AG10803 (cell line): Measurements from ENCODE around the gene MKLN1.

ENCODE experiments used
- DNase-seq: peaks from one replicate; pipeline ENCODE4 v3.0.0; 2010; ENCODE audit warnings: low read depth
- H3K4me3 ChIP-seq: 2 replicates; pipeline ENCODE4 v1.5.1; 2011; ENCODE audit warnings: mild to moderate bottlenecking, low read length, control low read depth
- TF ChIP-seq, protein P1 (sequence below): conservative IDR thresholded peaks from 2 replicates; pipeline ENCODE4 v1.5.1; 2011; ENCODE audit warnings: mild to moderate bottlenecking, low read length, control low read depth, inconsistent platforms

The MKLN1 gene

DNA sequence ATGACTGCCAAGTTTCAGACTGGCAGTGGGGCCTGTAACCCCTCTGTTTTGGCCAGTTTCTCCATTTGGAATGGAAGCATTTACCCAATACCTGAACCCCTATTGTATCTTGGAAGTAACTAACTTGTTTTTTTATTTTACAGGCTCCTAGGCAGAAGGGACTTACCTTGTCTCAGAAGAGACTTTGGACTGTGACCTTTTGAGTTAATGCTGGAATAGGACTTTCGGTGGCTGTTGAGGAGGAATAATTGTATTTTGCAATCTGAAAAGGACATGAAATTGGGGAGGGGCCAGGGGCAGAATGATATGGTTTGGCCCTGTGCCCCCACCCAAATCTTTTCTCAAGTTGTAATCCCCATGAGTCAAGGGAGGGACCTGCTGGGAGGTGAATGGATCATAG, 20.0 kb upstream of the MKLN1 start:
- DNase-seq: no peak
- TF ChIP-seq, protein P1, sequence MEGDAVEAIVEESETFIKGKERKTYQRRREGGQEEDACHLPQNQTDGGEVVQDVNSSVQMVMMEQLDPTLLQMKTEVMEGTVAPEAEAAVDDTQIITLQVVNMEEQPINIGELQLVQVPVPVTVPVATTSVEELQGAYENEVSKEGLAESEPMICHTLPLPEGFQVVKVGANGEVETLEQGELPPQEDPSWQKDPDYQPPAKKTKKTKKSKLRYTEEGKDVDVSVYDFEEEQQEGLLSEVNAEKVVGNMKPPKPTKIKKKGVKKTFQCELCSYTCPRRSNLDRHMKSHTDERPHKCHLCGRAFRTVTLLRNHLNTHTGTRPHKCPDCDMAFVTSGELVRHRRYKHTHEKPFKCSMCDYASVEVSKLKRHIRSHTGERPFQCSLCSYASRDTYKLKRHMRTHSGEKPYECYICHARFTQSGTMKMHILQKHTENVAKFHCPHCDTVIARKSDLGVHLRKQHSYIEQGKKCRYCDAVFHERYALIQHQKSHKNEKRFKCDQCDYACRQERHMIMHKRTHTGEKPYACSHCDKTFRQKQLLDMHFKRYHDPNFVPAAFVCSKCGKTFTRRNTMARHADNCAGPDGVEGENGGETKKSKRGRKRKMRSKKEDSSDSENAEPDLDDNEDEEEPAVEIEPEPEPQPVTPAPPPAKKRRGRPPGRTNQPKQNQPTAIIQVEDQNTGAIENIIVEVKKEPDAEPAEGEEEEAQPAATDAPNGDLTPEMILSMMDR: no peak
- H3K4me3 ChIP-seq: no peak overlapping the region

DNA sequence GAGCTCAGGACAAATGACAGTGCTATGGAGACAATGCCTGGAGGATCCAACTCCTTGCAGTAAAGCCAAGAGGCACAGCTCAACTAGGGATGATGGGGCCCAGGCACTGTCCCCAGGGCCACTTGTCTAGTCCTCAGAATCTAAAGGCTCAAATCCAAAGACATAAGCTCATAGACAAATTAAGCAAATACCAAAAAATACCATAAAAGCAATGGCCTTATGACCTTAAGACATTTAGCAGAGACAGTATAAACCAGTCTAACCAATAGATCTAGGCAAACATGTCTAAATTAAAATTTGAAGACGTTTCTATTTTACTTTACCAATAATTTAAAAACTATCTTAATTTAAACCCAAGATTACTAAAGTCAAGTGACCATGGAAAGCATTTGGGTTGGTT, 14.8 kb upstream of the MKLN1 start:
- TF ChIP-seq, protein P1: no peak
- no peak for DNase-seq
- no peak overlapping the region for H3K4me3 ChIP-seq

DNA sequence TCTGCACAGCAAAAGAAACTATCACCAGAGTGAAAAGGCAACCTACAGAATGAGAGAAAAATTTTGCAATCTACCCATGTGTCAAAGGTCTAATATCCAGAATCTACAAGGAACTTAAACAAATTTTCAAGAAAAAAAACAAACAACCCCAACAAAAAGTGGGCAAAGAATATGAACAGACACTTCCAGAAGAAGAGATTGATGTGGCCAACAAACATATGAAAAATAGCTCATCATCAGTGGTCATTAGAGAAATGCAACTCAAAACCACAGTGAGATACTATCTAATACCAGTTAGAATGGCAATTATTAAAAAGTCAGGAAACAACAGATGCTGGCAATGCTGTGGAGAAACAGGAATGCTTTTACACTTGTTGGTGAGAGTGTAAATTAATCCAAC, 7.1 kb upstream of the MKLN1 start:
- DNase-seq: no peak
- TF ChIP-seq, protein P1: no peak
- no peak overlapping the region for H3K4me3 ChIP-seq

DNA sequence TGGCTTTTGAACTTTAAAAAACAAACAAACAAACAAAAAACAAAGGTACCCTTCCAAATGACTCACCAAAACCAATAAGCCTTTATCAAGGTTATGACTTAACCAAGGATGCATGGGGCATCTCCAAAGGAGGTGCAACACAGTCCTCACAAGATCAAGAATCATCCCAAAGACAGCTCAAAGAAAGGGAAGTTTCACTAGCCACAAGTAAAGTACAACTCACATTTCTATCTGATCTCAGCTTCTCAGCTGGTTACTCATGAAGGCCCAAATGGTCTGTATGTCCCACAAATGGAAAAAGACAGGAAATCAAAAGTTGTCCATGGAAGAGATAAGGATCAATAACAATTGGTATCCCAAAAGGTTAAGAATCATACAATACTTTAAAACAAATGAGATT, 6.0 kb upstream of the MKLN1 start:
- DNase-seq: no peak
- TF ChIP-seq, protein P1: no peak
- H3K4me3 ChIP-seq: no peak overlapping the region

DNA sequence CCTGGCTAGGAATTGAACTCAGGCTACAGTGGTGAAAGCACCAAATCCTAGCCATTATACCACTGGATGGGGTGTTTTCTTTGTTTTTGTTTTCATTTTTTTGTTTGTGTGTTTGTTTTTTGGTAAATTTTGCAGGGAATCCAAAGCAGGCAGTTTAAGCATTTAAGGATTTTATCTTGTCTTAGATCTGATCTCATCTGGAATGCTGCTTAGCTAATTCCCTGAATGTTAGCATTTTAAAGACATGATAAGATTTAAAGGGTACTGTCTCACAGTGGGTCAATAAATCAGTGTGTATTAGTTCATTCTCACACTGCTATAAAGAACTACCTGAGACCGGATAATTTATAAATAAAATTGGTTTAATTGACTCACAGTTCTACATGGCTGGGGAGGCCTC, 5.6 kb upstream of the MKLN1 start:
- no peak overlapping the region for H3K4me3 ChIP-seq
- no peak for DNase-seq
- TF ChIP-seq, protein P1: no peak

DNA sequence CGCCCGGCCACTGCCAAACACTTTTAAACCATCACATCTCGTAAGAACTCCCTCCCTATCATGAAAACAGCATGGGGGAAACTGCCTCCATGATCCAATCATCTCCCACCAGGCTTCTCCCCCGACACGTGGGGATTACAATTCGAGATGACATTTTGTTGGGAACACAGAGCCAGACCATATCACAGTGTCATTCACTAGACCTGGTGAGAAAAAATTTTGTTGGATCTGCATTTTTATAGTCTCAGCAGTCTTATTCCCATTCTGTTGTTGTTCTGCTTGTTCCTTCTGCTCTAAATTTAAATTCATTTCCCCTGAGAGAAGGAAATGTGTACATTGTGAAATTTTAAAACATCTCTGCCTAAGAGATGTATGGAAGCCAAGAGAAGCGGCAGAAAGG, 4.8 kb upstream of the MKLN1 start:
- TF ChIP-seq, protein P1: no peak
- no peak for DNase-seq
- no peak overlapping the region for H3K4me3 ChIP-seq

DNA sequence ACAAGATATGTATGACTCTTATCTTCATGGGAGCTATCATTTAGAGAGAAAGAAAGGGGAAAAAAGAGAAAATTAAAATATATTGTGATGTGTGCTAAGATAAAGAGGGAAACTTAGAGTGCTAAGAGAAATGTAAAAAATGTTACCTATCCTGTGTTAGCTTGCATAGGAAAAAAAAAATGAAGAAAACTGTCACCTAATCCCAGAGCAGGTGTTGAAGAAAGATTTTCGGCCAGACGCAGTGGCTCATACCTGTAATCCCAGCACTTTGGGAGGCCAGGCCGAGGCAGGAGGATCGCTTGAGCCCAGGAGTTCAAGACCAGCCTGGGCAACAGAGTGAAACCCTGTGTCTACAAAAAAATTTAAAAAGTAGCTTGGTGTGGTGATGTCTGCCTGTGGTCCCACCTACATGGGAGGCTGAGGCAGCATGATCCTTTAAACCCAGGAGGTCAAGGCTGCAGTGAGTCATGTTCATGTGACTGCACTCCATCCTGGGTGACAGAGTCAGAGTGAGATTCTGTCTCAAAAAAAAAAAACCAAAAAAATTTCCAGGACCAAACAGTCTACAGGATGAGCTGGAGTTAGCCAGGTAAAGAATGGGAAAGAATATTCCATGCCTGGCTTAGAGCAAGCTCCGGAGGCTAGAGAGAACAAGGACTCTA, 2.4 kb upstream of the MKLN1 start:
- no peak for DNase-seq
- TF ChIP-seq, protein P1: no peak
- no peak overlapping the region for H3K4me3 ChIP-seq
